HUES64 (cell line): ENCODE data around the gene SNX2.
"Not testable (repeated sequence)": the region's sequence is repeated elsewhere in the genome, so short reads cannot be mapped to it uniquely, and the experiment has no call there.

Experiments used
- H3K27ac ChIP-seq: 2 replicates; pipeline ENCODE4 v1.7.0; 2013; ENCODE audit warnings: low read depth, low read length, inconsistent platforms
- H3K27me3 ChIP-seq: 2 replicates; pipeline ENCODE4 v1.6.1; 2013; ENCODE audit warnings: mild to moderate bottlenecking, low read length; ENCODE audit not compliant: insufficient read depth
- H3K36me3 ChIP-seq: 2 replicates; pipeline ENCODE4 v1.6.1; 2013; ENCODE audit warnings: mild to moderate bottlenecking, low read length; ENCODE audit not compliant: insufficient read depth
- H3K4me1 ChIP-seq: 2 replicates; pipeline ENCODE4 v1.6.1; 2013; ENCODE audit warnings: mild to moderate bottlenecking, low read length, moderate library complexity; ENCODE audit not compliant: insufficient read depth
- H3K4me3 ChIP-seq: 2 replicates; pipeline ENCODE4 v1.5.1; 2013; ENCODE audit warnings: mild to moderate bottlenecking, low read length, moderate library complexity
- H3K9ac ChIP-seq: 2 replicates; pipeline ENCODE4 v1.6.1; 2013; ENCODE audit warnings: mild to moderate bottlenecking, low read depth, low read length
- H3K9me3 ChIP-seq: 2 replicates; pipeline ENCODE4 v1.6.1; 2013; ENCODE audit warnings: low read depth, low read length; ENCODE audit not compliant: insufficient read depth
- WGBS: fragments of 150-250, 120-280 bp; methylation state at CpG from one replicate; pipeline ENCODE4 v1.1.7; 2013; ENCODE audit warnings: missing lambda C conversion rate; 5-methylcytosine and 5-hydroxymethylcytosine counted together

The SNX2 gene

GRCh38 chr5:122844910-122845228 is 70.0 kb downstream of the SNX2 start:
- no peaks in the 10 kb centered on the region for H3K9me3 ChIP-seq
- WGBS, result 8% methylated on average over 16 of the region's 16 CpGs
- peaks cover 18% of the 10 kb centered on the region for H3K4me1 ChIP-seq
- H3K27me3 ChIP-seq, result peaks cover 16% of the 10 kb centered on the region
- peak overlapping the region; percentile 87 for H3K9ac ChIP-seq
- no peaks in the 10 kb centered on the region for H3K36me3 ChIP-seq
- H3K4me3 ChIP-seq, result peak overlapping the region; percentile 90
- H3K27ac ChIP-seq, result no peak overlapping the region

DNA sequence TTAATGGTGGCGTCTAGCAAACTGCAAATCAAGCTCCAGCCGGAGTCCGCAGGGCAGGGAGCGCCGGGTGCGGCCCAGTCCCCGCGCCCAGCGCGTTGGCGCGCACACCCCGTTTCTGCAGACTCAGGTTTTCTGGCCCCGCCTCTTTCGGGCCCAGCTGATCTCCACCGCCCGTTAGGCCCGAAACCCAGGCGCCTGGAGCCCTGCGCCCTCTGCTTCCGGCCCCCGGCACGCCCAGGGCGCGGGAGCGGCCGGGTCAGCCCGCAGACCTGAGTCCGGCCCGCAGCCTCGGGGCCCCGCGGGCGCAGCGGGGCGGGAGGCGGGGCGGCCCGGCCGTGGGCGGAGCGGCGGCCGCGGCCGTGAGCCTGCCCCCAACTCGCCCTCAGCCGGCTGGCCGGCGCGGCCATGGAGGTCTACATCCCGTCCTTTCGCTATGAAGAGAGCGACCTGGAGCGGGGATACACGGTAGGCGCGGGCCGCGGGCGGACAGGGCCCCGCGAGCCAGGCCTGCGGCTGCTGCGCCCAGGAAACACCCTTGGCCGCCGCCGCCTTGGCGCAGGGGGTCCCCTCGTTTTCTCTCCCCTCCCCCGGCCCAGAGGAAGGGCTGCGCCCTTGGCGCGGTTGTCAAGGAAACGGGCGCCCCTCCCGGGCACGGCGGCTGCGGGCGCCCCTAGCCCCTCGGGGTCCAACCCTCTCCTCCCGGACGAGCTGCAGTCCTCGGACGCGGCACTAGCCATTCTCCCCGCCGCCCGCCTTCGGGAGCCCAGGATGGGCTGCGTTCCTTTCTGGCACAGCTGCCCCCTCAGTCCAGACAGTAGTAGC is 70.6 kb downstream of the SNX2 start, which contains the start of gene SNX24:
SNX24 (plus strand) TSS at position 385 of the 822 bp plus-strand sequence; CDS start at position 406, 21 bp downstream.
- no peaks in the 10 kb centered on the region for H3K9me3 ChIP-seq
- under 1% methylated on average over 92 of the region's 92 CpGs for WGBS
- H3K27me3 ChIP-seq, result peaks cover 16% of the 10 kb centered on the region
- peak within 1 kb of the TSS; percentile 87 for H3K9ac ChIP-seq
- H3K4me3 ChIP-seq, result peak within 1 kb of the TSS; percentile 90
- H3K36me3 ChIP-seq, result no peaks in the 10 kb centered on the region
- peak within 1 kb of the TSS; percentile 61; the same call in 1 of the 2 replicates for H3K27ac ChIP-seq
- peaks cover 18% of the 10 kb centered on the region for H3K4me1 ChIP-seq

DNA sequence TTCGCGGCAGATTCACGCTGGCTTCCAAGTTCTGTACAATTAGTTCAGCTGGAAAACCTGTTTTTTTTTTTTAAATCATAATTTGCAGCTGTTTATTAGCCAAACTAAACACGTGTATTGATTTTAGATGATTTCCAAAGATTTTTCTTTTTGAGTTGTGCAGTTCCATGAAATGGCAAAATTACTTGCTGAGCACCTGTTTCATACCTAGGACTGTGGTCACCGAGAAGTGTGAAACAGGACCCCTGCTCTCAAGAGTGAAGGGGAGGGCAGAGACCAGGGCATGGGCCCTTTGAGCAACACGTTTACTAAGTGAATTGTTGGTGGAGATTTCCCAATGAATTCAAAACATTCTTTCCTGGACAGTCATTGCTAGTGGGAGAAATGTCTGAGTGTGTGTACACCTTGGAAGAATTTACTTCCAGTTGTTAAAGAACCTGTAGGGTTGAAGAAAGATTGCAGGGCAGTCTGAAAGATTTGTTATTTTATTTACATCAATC is 71.2 kb downstream of the SNX2 start:
- H3K4me1 ChIP-seq, result peaks cover 18% of the 10 kb centered on the region

DNA sequence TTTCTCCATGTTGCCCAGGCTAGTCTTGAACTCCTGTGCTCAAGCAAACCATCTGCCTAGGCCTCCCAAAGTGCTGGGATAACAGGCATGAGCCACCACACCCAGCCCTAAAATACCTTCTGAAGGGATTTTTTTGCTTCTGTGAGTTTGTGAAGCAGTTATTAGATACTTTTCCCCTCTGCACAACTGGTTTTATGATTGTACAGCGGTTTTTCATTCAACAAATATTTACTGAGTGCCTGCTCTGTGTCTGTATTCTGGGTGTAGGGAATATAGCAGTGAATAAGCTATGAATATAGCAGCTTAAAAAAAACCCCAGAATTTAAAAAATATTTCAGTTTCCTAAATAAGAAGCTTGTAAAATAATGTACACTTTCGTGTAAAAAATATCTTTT is 72.8 kb downstream of the SNX2 start:
- H3K4me3 ChIP-seq, result no peak overlapping the region
- no peaks in the 10 kb centered on the region for H3K9me3 ChIP-seq
- H3K27me3 ChIP-seq, result peaks cover 16% of the 10 kb centered on the region
- no peaks in the 10 kb centered on the region for H3K36me3 ChIP-seq
- 100% methylated on average over 1 of the region's 2 CpGs for WGBS
- peaks cover 18% of the 10 kb centered on the region for H3K4me1 ChIP-seq
- no peak overlapping the region for H3K27ac ChIP-seq
- no peak overlapping the region for H3K9ac ChIP-seq

More for the DNA sequence above, 71.2 kb downstream of the SNX2 start:
- H3K27me3 ChIP-seq, result peaks cover 16% of the 10 kb centered on the region
- H3K27ac ChIP-seq, result no peak overlapping the region
- H3K9me3 ChIP-seq, result no peaks in the 10 kb centered on the region
- WGBS, result 5% methylated on average over 6 of the region's 6 CpGs
- H3K4me3 ChIP-seq, result peak overlapping the region; percentile 90
- H3K36me3 ChIP-seq, result no peaks in the 10 kb centered on the region
- peak overlapping the region; percentile 87 for H3K9ac ChIP-seq

- Histone ChIP-seq H3K27ac (no peak overlapping the region), H3K36me3 (no peaks in the 10 kb centered on the region), H3K4me1 (peaks cover 13% of the 10 kb centered on the region), H3K9me3 (no peaks in the 10 kb centered on the region), H3K27me3 (peaks cover under 1% of the 10 kb centered on the region; the same call in 1 of the 2 replicates), H3K9ac (no peak overlapping the region), H3K4me3 (no peak overlapping the region)
- 86% methylated on average over 1 of the region's 1 CpG for WGBS
Measured at GRCh38 chr5:122849771-122850170, 74.9 kb downstream of the SNX2 start.

DNA sequence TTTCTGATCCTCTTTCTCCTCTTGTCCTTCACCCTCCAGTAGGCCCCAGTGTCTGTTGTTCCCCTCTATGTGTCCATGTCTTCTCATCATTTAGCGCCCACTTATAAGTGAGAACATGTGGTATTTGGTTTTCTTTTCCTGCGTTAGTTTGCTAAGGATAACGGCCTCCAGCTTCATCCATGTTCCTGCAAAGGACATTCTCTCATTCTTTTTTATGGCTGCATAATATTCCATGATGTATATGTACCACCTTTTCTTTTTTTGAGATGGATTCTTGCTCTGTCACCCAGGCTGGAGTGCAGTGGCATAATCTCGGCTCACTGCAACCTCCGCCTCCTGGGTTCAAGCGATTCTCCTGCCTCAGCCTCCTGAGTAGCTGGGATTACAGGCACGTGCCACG is 82.7 kb downstream of the SNX2 start:
- not testable (repeated sequence) for H3K27ac ChIP-seq, H3K36me3 ChIP-seq
- over 99% methylated on average over 8 of the region's 8 CpGs for WGBS

GRCh38 chr5:122858451-122858850 is 83.6 kb downstream of the SNX2 start:
- 93% methylated on average over 1 of the region's 1 CpG for WGBS
- H3K36me3 ChIP-seq, result no peaks in the 10 kb centered on the region
- H3K27ac ChIP-seq, result no peak overlapping the region
- H3K4me1 ChIP-seq, result peaks cover 10% of the 10 kb centered on the region
- no peak overlapping the region for H3K4me3 ChIP-seq
- no peaks in the 10 kb centered on the region for H3K27me3 ChIP-seq
- no peaks in the 10 kb centered on the region for H3K9me3 ChIP-seq
- H3K9ac ChIP-seq, result no peak overlapping the region

More for the DNA sequence above, 82.7 kb downstream of the SNX2 start:
- not testable (repeated sequence) for H3K27me3 ChIP-seq, H3K9me3 ChIP-seq, H3K4me3 ChIP-seq, H3K9ac ChIP-seq
- H3K4me1 ChIP-seq, result peaks cover 10% of the 10 kb centered on the region

- Histone ChIP-seq H3K4me1 (peaks cover 10% of the 10 kb centered on the region), H3K4me3 (no peak overlapping the region), H3K27me3 (no peaks in the 10 kb centered on the region), H3K9ac (no peak overlapping the region), H3K9me3 (no peaks in the 10 kb centered on the region), H3K36me3 (no peaks in the 10 kb centered on the region), H3K27ac (no peak overlapping the region)
- 81% methylated on average over 2 of the region's 2 CpGs for WGBS
Measured at GRCh38 chr5:122863240-122863639, 88.4 kb downstream of the SNX2 start.

DNA sequence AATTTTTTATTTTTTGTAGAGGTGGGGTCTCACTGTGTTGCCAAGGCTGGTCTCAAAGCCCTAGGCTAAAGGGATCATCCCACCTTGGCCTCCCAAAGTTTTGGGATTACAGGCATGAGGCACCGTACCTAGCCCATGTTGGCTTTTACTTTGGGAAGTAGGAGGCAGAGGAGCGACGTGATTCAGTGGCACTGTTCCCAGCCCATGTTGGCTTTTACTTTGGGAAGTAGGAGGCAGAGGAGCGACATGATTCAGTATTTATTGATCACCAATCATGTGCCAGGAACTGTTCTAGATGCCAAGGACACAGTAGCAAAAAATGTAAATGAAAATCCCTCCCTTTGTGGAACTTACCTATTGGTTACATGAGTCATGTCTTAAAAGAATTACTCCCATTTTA is 88.8 kb downstream of the SNX2 start:
- Histone ChIP-seq H3K9me3 (no peaks in the 10 kb centered on the region), H3K27me3 (no peaks in the 10 kb centered on the region), H3K4me1 (peaks cover 10% of the 10 kb centered on the region), H3K4me3 (no peak overlapping the region), H3K27ac (no peak overlapping the region), H3K36me3 (no peaks in the 10 kb centered on the region), H3K9ac (no peak overlapping the region)
- 94% methylated on average over 4 of the region's 4 CpGs for WGBS

DNA sequence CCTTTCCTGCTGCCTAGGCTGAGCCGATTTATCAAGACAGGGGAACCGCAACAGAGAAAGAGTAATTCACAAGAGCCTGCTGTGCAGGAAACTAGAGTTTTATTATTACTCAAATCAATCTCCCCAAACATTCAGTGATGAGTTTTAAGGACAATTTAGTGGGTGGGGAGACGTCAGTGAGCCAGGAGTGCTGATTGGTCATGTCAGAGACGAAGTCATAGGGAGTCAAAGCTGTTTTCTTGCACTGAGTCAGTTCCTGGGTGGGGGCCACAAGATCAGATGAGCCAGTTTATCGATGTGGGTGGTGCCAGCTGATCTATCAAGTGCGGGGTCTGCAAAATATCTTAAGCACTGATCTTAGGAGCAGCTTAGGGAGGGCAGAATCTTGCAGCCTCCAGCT is 89.5 kb downstream of the SNX2 start:
- WGBS, result 86% methylated on average over 6 of the region's 6 CpGs
- Histone ChIP-seq H3K4me3 (no peak overlapping the region), H3K36me3 (no peaks in the 10 kb centered on the region), H3K9ac (no peak overlapping the region), H3K9me3 (no peaks in the 10 kb centered on the region), H3K4me1 (peaks cover 14% of the 10 kb centered on the region), H3K27me3 (no peaks in the 10 kb centered on the region), H3K27ac (no peak overlapping the region)

- no peaks in the 10 kb centered on the region for H3K27me3 ChIP-seq
- H3K9ac ChIP-seq, result no peak overlapping the region
- H3K4me3 ChIP-seq, result no peak overlapping the region
- no peaks in the 10 kb centered on the region for H3K9me3 ChIP-seq
- no peaks in the 10 kb centered on the region for H3K36me3 ChIP-seq
- H3K4me1 ChIP-seq, result peaks cover 14% of the 10 kb centered on the region
- H3K27ac ChIP-seq, result no peak overlapping the region
- 91% methylated on average over 1 of the region's 1 CpG for WGBS
Measured at GRCh38 chr5:122864842-122865241, 90.0 kb downstream of the SNX2 start.
